RWPE2 (cell line): ENCODE measurements around the gene NOTUM.

ENCODE experiments used
- ATAC-seq: fragments of 200-7000 bp; cut with Tn5 transposase; 3 replicates; pipeline ENCODE4 v1.9.1; 2021; ENCODE audit warnings: low read depth
- DNase-seq: peaks from one replicate; pipeline ENCODE4 v3.0.0-alpha.2; 2020; ENCODE audit warnings: low spot score
- H3K27ac ChIP-seq: fragments of 450-650 bp; 2 replicates; pipeline ENCODE4 v1.5.1; 2017; ENCODE audit warnings: mild to moderate bottlenecking; ENCODE audit not compliant: poor library complexity, severe bottlenecking
- H3K27me3 ChIP-seq: fragments of 250-450 bp; sonication (Bioruptor Pico); 2 replicates; pipeline ENCODE4 v1.5.1; 2021; ENCODE audit warnings: mild to moderate bottlenecking, moderate library complexity; ENCODE audit not compliant: insufficient read depth, poor library complexity, severe bottlenecking
- H3K36me3 ChIP-seq: fragments of 250-450 bp; sonication (Bioruptor Pico); 2 replicates; pipeline ENCODE4 v1.5.1; 2020; ENCODE audit warnings: low read depth, mild to moderate bottlenecking, moderate library complexity
- H3K4me1 ChIP-seq: fragments of 250-450 bp; sonication (Bioruptor Pico); 2 replicates; pipeline ENCODE4 v1.5.1; 2021; ENCODE audit warnings: mild to moderate bottlenecking, moderate library complexity; ENCODE audit not compliant: insufficient read depth, poor library complexity, severe bottlenecking
- H3K4me3 ChIP-seq: fragments of 250-450 bp; sonication (Bioruptor Pico); 2 replicates; pipeline ENCODE4 v1.5.1; 2021; ENCODE audit warnings: mild to moderate bottlenecking, moderate library complexity; ENCODE audit not compliant: severe bottlenecking
- H3K9me3 ChIP-seq: fragments of 250-450 bp; sonication (Bioruptor Pico); 2 replicates; pipeline ENCODE4 v1.5.1; 2021; ENCODE audit warnings: mild to moderate bottlenecking, moderate library complexity; ENCODE audit not compliant: severe bottlenecking
- CTCF ChIP-seq: fragments of 450-650 bp; IDR thresholded peaks from one replicate; pipeline ENCODE4 v1.5.1; 2017; ENCODE audit warnings: mild to moderate bottlenecking, moderate library complexity; ENCODE audit not compliant: poor library complexity, severe bottlenecking

Gene NOTUM

GRCh38 chr17:81961087-81961511 is at the start of gene NOTUM:
Gene NOTUM (minus strand): TSS chr17:81961187. CDS start chr17:81960909, 278 bp downstream.
- Histone ChIP-seq H3K27ac (no peak within 1 kb of the TSS), H3K4me1 (no peaks in the 10 kb centered on the region)

GRCh38 chr17:82009413-82009812 is 48.4 kb upstream of the NOTUM start:
- Histone ChIP-seq H3K27ac (no peak overlapping the region), H3K27me3 (no peaks in the 10 kb centered on the region), H3K4me1 (peaks cover 9% of the 10 kb centered on the region), H3K4me3 (no peak overlapping the region), H3K36me3 (no peaks in the 10 kb centered on the region), H3K9me3 (no peaks in the 10 kb centered on the region)
- DNase-seq = no peak
- ATAC-seq = no peak
- no peak for TF ChIP-seq CTCF

More at GRCh38 chr17:81961087-81961511, at the start of gene NOTUM:
- Histone ChIP-seq H3K9me3 (no peaks in the 10 kb centered on the region), H3K27me3 (peaks cover 51% of the 10 kb centered on the region), H3K36me3 (no peaks in the 10 kb centered on the region), H3K4me3 (peak within 1 kb of the TSS; percentile 13)
- TF ChIP-seq CTCF = peak; percentile 25
- ATAC-seq (no peak), DNase-seq (no peak)

- Histone ChIP-seq H3K27ac (no peak overlapping the region), H3K9me3 (no peaks in the 10 kb centered on the region), H3K27me3 (no peaks in the 10 kb centered on the region), H3K4me1 (peaks cover 14% of the 10 kb centered on the region), H3K4me3 (no peak overlapping the region), H3K36me3 (no peaks in the 10 kb centered on the region)
- DNase-seq = no peak
- ATAC-seq = no peak
- TF ChIP-seq CTCF = no peak
These were observed 48.0 kb upstream of the NOTUM start for GRCh38 chr17:82008941-82009405.

GRCh38 chr17:82008258-82008940 is 47.4 kb upstream of the NOTUM start:
- Histone ChIP-seq H3K36me3 (no peaks in the 10 kb centered on the region), H3K4me1 (peaks cover 17% of the 10 kb centered on the region), H3K27me3 (no peaks in the 10 kb centered on the region), H3K27ac (no peak overlapping the region), H3K9me3 (no peaks in the 10 kb centered on the region), H3K4me3 (no peak overlapping the region)
- ATAC-seq (no peak), DNase-seq (no peak)
- TF ChIP-seq CTCF = no peak
